ENCODE measurements around the gene COL18A1. TPM values are rescaled to one million over a fixed set of nuclear protein-coding genes. Genes with fewer than 3 reads are reported as not detected.

Gene COL18A1
- total RNA-seq: 136 TPM

GRCh38 chr21:45404730-45405270 is at the start of gene COL18A1:
Gene COL18A1, plus strand, starts transcription at chr21:45405165. Its CDS starts 66 bp downstream, at chr21:45405231.

GRCh38 chr21:45542242-45542666 is 137.3 kb downstream of the COL18A1 start, which contains the start of gene SLC19A1:
Gene SLC19A1, minus strand, starts transcription at chr21:45542440. Its CDS starts 4,481 bp downstream, at chr21:45537959.

Other genes with a start within 250 kb of the COL18A1 start
- gene POFUT2, start 117.3 kb upstream of the COL18A1 start, total RNA-seq: 79.6 TPM
- gene SLC19A1, start 137.3 kb downstream of the COL18A1 start, total RNA-seq: 21.7 TPM
- 72.0 TPM for gene PCBP3, start 238.6 kb downstream of the COL18A1 start, total RNA-seq

All from camera-type eye (tissue), 1 donor.